ENCODE measurements around the gene SH3TC1.

Gene SH3TC1

DNA sequence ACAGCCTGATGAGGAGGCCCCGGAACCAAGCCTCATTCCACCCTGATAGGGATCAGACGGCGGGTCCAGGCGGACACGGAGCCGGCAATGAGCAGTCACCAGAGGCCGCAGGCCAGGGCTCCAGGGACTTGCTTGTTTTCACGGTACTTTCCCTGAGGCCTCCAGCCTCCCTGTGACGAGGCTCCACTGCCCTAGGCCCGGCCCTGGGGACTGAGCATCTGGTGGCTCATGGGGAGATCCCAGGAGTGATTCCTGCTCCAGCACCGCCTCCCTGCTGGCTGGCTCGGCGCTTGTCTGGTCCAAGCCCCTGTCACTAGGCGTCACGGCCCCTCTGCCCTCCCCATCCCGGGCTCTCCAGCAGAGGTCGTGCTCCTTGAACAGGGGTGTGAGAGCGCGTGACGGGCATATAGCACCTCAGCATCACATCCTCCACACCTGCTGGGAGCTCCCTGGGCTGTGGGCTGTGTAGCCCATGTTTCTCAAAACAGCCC is 84.6 kb downstream of the SH3TC1 start:
- CTCF ChIA-PET: no interaction called here
- no peak for DNase-seq (ENCODE audit: low spot score)
- TF ChIP-seq, protein P1, sequence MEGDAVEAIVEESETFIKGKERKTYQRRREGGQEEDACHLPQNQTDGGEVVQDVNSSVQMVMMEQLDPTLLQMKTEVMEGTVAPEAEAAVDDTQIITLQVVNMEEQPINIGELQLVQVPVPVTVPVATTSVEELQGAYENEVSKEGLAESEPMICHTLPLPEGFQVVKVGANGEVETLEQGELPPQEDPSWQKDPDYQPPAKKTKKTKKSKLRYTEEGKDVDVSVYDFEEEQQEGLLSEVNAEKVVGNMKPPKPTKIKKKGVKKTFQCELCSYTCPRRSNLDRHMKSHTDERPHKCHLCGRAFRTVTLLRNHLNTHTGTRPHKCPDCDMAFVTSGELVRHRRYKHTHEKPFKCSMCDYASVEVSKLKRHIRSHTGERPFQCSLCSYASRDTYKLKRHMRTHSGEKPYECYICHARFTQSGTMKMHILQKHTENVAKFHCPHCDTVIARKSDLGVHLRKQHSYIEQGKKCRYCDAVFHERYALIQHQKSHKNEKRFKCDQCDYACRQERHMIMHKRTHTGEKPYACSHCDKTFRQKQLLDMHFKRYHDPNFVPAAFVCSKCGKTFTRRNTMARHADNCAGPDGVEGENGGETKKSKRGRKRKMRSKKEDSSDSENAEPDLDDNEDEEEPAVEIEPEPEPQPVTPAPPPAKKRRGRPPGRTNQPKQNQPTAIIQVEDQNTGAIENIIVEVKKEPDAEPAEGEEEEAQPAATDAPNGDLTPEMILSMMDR (conservative IDR thresholded peaks at IDR 0.05; ENCODE audit: low read depth): no peak

DNA sequence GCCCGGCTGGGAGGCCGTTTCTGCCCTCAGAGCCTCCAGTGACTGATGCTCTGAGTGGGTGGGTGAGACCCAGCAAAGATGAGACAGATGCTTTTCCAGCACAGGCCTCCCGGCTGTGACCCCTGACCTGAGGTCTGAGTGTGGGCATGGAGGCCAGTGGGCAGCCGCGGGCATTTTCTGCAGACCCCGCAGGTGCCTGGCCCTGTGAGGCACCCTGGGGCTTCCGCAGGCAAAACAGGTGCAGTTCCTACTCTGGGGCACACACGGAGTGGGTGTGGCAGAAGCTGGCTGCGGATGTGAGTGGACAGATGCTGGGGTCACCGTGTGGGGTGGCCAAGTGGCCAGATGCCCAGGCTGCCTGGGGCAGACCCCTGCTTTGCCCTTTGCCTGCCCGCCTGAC is 85.3 kb downstream of the SH3TC1 start:
- DNase-seq (ENCODE audit: low spot score): no peak
- CTCF ChIA-PET: no interaction called here
- no peak overlapping the region for H3K27ac ChIP-seq
- POLR2A ChIA-PET (ENCODE audit: low non-redundant PET): no interaction called here
- TF ChIP-seq, protein P1 (conservative IDR thresholded peaks at IDR 0.05; ENCODE audit: low read depth): no peak

More for the DNA sequence above, 84.6 kb downstream of the SH3TC1 start:
- POLR2A ChIA-PET (ENCODE audit: low non-redundant PET): no interaction called here
- no peak overlapping the region for H3K27ac ChIP-seq

DNA sequence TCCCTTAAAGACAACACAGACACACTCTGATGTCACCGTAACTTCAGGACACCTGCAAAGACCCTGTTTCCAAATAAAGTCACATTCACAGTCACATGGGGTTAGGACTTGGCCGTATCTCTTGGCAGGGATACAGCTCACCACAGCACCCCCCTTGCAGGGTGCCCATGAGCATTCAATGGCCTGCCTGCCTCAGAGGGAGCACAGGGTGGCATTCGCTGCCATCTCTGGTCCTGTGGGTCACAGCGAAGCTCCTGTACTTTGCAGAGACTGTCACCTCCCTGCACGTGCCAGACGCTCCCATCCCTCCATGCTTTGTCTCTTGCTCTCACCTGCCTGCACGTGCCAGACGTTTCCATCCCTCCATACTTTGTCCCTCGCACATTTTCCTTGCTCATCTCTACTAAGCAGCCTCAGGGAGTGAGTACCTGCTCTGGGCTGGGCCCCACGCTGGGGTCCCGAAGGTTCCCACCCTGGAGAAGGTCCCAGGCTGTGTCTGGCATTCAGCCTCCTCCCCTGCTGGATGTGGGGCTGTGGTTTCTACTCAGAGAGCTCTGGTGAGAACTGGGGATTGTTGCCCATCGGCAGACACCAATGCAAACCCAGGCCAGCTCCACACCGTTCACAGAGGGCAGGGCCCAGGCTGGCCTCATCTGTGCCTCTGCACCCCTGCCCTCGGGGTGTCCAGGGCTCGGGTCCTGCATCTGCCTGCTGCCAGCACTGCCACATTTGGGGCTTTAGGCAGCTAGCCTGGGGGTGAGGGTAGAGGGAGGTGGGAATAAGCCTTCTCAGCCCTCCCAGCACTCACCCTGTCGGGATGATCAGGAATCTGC is 86.3 kb downstream of the SH3TC1 start:
- TF ChIP-seq, protein P1 (conservative IDR thresholded peaks at IDR 0.05; ENCODE audit: low read depth): no peak
- POLR2A ChIA-PET (ENCODE audit: low non-redundant PET): no interaction called here
- DNase-seq (ENCODE audit: low spot score): no peak
- CTCF ChIA-PET: no interaction called here
- H3K27ac ChIP-seq: no peak overlapping the region

DNA sequence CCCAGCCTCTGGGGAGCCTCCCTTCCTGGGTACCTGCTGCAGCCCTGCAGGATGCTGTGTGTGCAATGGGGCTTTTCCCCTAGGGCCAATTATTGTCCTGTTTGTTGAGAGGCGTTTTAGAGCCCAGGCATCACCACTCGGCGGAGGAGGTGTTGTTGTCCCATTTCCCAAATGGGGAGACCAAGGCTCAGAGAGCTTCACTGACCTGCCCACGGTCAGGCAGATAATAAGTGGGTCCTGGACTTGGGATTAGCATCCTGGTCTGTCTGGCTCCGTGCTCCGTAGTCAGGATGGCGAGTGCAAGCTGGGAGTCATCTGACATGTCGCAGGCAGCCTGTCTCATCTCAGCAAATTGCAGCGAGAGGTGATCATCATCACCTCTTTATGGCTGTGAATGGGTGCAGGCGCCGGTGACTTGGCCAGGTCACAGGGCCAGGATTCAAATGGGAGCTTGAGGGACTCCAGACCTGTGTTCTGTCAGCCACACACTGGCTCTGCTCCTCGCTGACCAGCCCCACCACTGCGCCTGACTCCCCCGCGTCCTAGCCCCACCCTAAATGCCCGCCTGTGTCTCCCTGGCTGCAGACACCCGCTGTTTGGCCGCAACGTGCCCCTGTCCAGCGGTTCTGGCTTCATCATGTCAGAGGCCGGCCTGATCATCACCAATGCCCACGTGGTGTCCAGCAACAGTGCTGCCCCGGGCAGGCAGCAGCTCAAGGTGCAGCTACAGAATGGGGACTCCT is 87.1 kb downstream of the SH3TC1 start:
- CTCF ChIA-PET: no interaction called here
- POLR2A ChIA-PET (ENCODE audit: low non-redundant PET): no interaction called here

DNA sequence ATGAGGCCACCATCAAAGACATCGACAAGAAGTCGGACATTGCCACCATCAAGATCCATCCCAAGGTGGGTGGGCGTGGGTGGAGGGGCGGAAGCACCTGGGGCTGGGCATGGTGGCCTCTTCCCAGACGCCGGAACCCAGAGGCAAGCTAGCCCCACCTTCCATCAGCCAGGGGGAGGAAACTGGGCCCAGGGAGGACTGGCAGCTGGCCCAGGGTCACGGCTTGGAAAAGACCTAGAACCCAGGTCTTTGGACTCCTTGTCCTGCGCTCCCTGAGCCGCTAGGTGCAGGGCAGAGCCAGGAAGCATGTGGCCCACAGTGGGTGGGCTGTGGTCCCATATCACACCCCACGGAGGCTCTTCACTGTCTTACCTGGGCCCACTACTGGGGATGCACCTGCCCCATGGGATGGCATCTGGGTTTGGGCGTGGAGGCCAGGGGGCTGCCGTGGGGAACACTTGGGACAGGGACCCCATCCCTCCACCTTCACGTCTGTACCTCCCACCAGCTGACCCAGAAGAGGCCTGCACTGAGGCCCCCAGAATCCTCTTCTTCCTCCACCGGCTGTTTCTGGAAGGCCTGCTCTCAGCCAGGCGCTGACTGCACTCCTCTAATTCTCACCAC is 87.7 kb downstream of the SH3TC1 start:
- no peak for DNase-seq (ENCODE audit: low spot score)
- POLR2A ChIA-PET (ENCODE audit: low non-redundant PET): no interaction called here
- CTCF ChIA-PET: no interaction called here
- H3K27ac ChIP-seq: no peak overlapping the region
- TF ChIP-seq, protein P1 (conservative IDR thresholded peaks at IDR 0.05; ENCODE audit: low read depth): no peak

More for the DNA sequence above, 87.1 kb downstream of the SH3TC1 start:
- H3K27ac ChIP-seq: no peak overlapping the region
- TF ChIP-seq, protein P1 (conservative IDR thresholded peaks at IDR 0.05; ENCODE audit: low read depth): no peak
- no peak for DNase-seq (ENCODE audit: low spot score)
